K562 (cell line): ENCODE results near the gene KCNC4. TPM values are rescaled to one million over a fixed set of nuclear protein-coding genes. Genes with fewer than 3 reads are reported as not detected.

ENCODE experiments used
- ATF1 ChIP-seq, 2 experiments: fragments of 450-650 bp in 1 of 2; IDR thresholded peaks; 2 replicates each; pipeline ENCODE4 v1.6.1; 2016; ENCODE audit warnings: missing compliant biosample characterization in 1 of 2, missing genetic modification characterization in 1 of 2
- BDP1 ChIP-seq: IDR thresholded peaks from 3 replicates; pipeline ENCODE4 v1.6.1; 2011; ENCODE audit not compliant: insufficient read length, insufficient read depth
- BRCA1 ChIP-seq, 2 experiments: fragments of 450-650 bp in 1 of 2; sonication (generic) in 1 of 2; formaldehyde crosslinking in 1 of 2; IDR thresholded peaks; 2 replicates each; pipeline versions ENCODE4 v1.5.0 to v1.6.1; 2017 to 2020; ENCODE audit warnings: mild to moderate bottlenecking in 1 of 2, missing genetic modification reagents in 1 of 2
- E2F6 ChIP-seq, 2 experiments: IDR thresholded peaks; 2 replicates each; pipeline ENCODE4 v1.6.1; 2011; ENCODE audit warnings: borderline replicate concordance in 1 of 2, control low read depth in 1 of 2, low read depth in 1 of 2, low read length in 1 of 2, mild to moderate bottlenecking in 1 of 2, mixed read lengths in 1 of 2, moderate library complexity in 1 of 2; ENCODE audit not compliant: insufficient read depth in 1 of 2, insufficient read length in 1 of 2, poor library complexity in 1 of 2, severe bottlenecking in 1 of 2; ENCODE audit errors: extremely low read depth in 1 of 2
- ETV1 ChIP-seq: fragments of 450-650 bp; conservative IDR thresholded peaks from 2 replicates; pipeline ENCODE4 v1.6.1; 2016; ENCODE audit warnings: missing genetic modification characterization, control low read depth, low read depth, missing compliant biosample characterization
- EZH2 ChIP-seq: IDR thresholded peaks from 2 replicates; pipeline ENCODE4 v1.6.1; 2012; ENCODE audit warnings: low read depth, mild to moderate bottlenecking, inconsistent platforms, low read length, borderline replicate concordance
- FOXJ2 ChIP-seq: fragments of 200-800 bp; sonication (Bioruptor generic); IDR thresholded peaks from 2 replicates; pipeline ENCODE4 v1.6.1; 2016; ENCODE audit warnings: missing genetic modification characterization, missing compliant biosample characterization
- ILF3 ChIP-seq: fragments of 450-650 bp; IDR thresholded peaks from 2 replicates; pipeline ENCODE4 v1.6.1; 2018; ENCODE audit warnings: antibody characterized with exemption, mild to moderate bottlenecking, moderate library complexity, borderline replicate concordance
- MTA1 ChIP-seq: fragments of 450-650 bp; IDR thresholded peaks from 2 replicates; pipeline ENCODE4 v1.6.1; 2017; ENCODE audit warnings: borderline replicate concordance
- NR4A1 ChIP-seq, 2 experiments: fragments of 250-450 bp in 1 of 2; fragments of 450-650 bp in 1 of 2; sonication (Bioruptor Pico) in 1 of 2; IDR thresholded peaks; 2 replicates each; pipeline versions ENCODE4 v1.4.0 to v1.6.1; 2016 to 2020; ENCODE audit warnings: mild to moderate bottlenecking in 2 of 2, missing compliant biosample characterization in 1 of 2, missing genetic modification characterization in 1 of 2, moderate library complexity in 1 of 2
- RBBP5 ChIP-seq: fragments of 200-600 bp; sonication (generic); IDR thresholded peaks from 2 replicates; pipeline ENCODE4 v1.6.1; 2012; ENCODE audit warnings: borderline replicate concordance, mild to moderate bottlenecking, low read length, control low read depth, inconsistent platforms; ENCODE audit not compliant: insufficient read depth, poor library complexity, severe bottlenecking
- TAF15 ChIP-seq: fragments of 200-400 bp; formaldehyde crosslinking; IDR thresholded peaks from 2 replicates; pipeline ENCODE4 v1.6.1; 2017; ENCODE audit warnings: mild to moderate bottlenecking, low read depth, low read length, moderate library complexity
- ZZZ3 ChIP-seq: fragments of 450-650 bp; IDR thresholded peaks from 2 replicates; pipeline ENCODE4 v1.6.1; 2016; ENCODE audit warnings: antibody characterized with exemption, mild to moderate bottlenecking, moderate library complexity
- polyA plus RNA-seq, 8 experiments: library from polyadenylated mRNA; depleted of rRNA in 4 of 8; stranded (reverse) in 5 of 8; unstranded in 3 of 8; fragments of >200 nt; fragmentation: Nextera tagmentation in 2 of 8; fragmentation: Illumina TruSeq in 1 of 8; extraction: Ambion mirVana in 2 of 8; extraction: Trizol in 1 of 8; gene quantifications; 2 replicates each; pipeline versions ENCODE4 v1.2.1 to v1.2.3, GENCODE V29; 2011 to 2014; ENCODE audit warnings: inconsistent platforms in 1 of 8, missing spikeins in 1 of 8
- total RNA-seq, 7 experiments: library from RNA; depleted of rRNA in 6 of 7; stranded (reverse); fragments of >200 nt in 6 of 7; fragmentation: Illumina TruSeq in 2 of 7; extraction: Trizol in 2 of 7; gene quantifications; 2 replicates each; pipeline versions ENCODE4 v1.2.1 to v1.2.3, GENCODE V29; 2011 to 2021; ENCODE audit warnings: low replicate concordance in 1 of 7
- TF ChIP-seq, protein P1 (sequence below): fragments of 250-450 bp; sonication (Bioruptor Pico); IDR thresholded peaks from 2 replicates; pipeline ENCODE4 v1.8.0; 2022; ENCODE audit warnings: moderate library complexity, mild to moderate bottlenecking, inconsistent platforms

KCNC4 gene
- total and polyA plus RNA-seq, 9 of the 15 experiments (the other 6 are each of a cell fraction or from before 2014, with no cell fraction given) = 0.07 to 1.8 (median 0.73) TPM

- TF ChIP-seq E2F6 (IDR thresholded peaks at IDR 0.05; ENCODE audit: borderline replicate concordance in 1 of 2, extremely low read depth in 1 of 2, insufficient read depth in 1 of 2, insufficient read length in 1 of 2, low read depth in 1 of 2, low read length in 1 of 2, poor library complexity in 1 of 2, severe bottlenecking in 1 of 2) (peak in 1 of 2 experiments; percentile 55), FOXJ2 (tag) (no peak), TAF15 (no peak), ATF1 (CRISPR knock-in tag; IDR thresholded peaks at IDR 0.05) (no peak), ATF1 (tag; IDR thresholded peaks at IDR 0.05) (peak; percentile 69), ETV1 (tag) (no peak), RBBP5 (peak; percentile 34), BDP1 (no peak), MTA1 (no peak), EZH2 (no peak), ZZZ3 (no peak), ILF3 (no peak), BRCA1 (IDR thresholded peaks at IDR 0.05) (no peak), BRCA1 (CRISPR knock-in tag; IDR thresholded peaks at IDR 0.05) (no peak), NR4A1 (CRISPR knock-in tag; IDR thresholded peaks at IDR 0.05) (no peak), NR4A1 (tag; IDR thresholded peaks at IDR 0.05) (no peak)
- TF ChIP-seq, protein P1, sequence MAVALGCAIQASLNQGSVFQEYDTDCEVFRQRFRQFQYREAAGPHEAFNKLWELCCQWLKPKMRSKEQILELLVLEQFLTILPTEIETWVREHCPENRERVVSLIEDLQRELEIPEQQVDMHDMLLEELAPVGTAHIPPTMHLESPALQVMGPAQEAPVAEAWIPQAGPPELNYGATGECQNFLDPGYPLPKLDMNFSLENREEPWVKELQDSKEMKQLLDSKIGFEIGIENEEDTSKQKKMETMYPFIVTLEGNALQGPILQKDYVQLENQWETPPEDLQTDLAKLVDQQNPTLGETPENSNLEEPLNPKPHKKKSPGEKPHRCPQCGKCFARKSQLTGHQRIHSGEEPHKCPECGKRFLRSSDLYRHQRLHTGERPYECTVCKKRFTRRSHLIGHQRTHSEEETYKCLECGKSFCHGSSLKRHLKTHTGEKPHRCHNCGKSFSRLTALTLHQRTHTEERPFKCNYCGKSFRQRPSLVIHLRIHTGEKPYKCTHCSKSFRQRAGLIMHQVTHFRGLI (CRISPR knock-in tag) = no peak
- TF ChIP-seq, all 486 proteins: peak for 44
These were observed at the start of gene KCNC4 (continued) for GRCh38 chr1:110209715-110210603.
